ENCODE results near the gene RMDN3. TPM values are rescaled to one million over a fixed set of nuclear protein-coding genes. Genes with fewer than 3 reads are reported as not detected.

RMDN3 gene
- total RNA-seq, 4 donors from 2014 or later = 21.3 to 31.9 (median 26.4) TPM

DNA sequence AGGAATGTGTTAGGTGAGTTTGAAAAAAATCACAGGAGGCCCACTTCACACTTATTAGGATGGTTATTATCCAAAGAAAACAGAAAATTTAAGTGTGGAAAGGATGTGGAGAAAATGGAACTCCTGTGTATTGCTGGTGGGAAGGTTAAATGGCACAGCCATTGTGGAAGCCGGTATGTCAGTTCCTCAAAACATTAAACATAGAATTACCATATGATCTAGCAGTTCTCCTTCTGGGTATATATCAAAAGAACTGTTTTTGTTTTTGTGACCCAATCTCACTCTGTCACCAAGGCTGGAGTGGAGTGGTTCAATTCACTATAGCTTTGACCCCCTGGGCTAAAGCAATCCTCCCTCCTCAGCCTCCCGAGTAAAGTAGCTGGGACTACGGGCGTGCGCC is 41.5 kb upstream of the RMDN3 start:
- TF ChIP-seq CTCF (IDR thresholded peaks at IDR 0.05) (no peak), POLR2A (IDR thresholded peaks at IDR 0.05) (no peak)
- Histone ChIP-seq H3K36me3 (peaks cover 0 to 23% (median 0%) of the 10 kb centered on the region in 3 donors), H3K4me3 (no peak overlapping the region), H3K9me3 (no peaks in the 10 kb centered on the region), H3K27ac (peak overlapping the region in 2 of 4 donors; percentile 22 to 50), H3K27me3 (no peaks in the 10 kb centered on the region), H3K4me1 (peaks cover 15 to 85% (median 17%) of the 10 kb centered on the region in 3 donors)
- intact Hi-C loops (cut with DNase I) = no loop called here
- 90 to 93% methylated on average over 5 of the region's 5 CpGs for WGBS, 2 donors
- DNase-seq = no peak

DNA sequence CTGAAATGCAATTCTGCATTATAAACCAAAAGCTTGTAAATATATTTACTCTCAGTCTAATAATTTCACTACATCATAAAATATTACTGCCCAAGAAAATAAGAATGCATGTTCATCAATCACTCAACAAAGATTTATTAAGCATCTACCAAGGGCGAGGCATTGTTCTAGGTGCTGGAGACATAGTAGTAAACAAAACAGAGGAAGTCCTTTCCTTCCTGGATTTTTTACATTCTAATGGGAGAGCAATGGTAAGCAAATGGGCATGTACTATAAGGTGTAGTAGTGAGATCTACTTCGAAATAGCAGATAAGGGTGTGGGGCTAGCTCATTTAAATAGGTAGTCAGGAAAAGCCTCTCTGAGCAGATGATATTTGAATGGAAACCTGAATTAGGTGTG is 41.0 kb upstream of the RMDN3 start:
- no peak for DNase-seq
- H3K4me1 ChIP-seq = peaks cover 15 to 84% (median 17%) of the 10 kb centered on the region in 3 donors
- 71 to 84% methylated on average over 2 of the region's 2 CpGs for WGBS, 2 donors
- no peak overlapping the region for H3K4me3 ChIP-seq
- TF ChIP-seq CTCF (IDR thresholded peaks at IDR 0.05) (no peak), POLR2A (IDR thresholded peaks at IDR 0.05) (no peak)
- no peaks in the 10 kb centered on the region for H3K27me3 ChIP-seq
- H3K9me3 ChIP-seq = no peaks in the 10 kb centered on the region
- intact Hi-C loops (cut with DNase I) = no loop called here
- H3K27ac ChIP-seq = peak overlapping the region in 2 of 4 donors; percentile 22 to 50
- H3K36me3 ChIP-seq = peaks cover 0 to 23% (median 0%) of the 10 kb centered on the region in 3 donors

DNA sequence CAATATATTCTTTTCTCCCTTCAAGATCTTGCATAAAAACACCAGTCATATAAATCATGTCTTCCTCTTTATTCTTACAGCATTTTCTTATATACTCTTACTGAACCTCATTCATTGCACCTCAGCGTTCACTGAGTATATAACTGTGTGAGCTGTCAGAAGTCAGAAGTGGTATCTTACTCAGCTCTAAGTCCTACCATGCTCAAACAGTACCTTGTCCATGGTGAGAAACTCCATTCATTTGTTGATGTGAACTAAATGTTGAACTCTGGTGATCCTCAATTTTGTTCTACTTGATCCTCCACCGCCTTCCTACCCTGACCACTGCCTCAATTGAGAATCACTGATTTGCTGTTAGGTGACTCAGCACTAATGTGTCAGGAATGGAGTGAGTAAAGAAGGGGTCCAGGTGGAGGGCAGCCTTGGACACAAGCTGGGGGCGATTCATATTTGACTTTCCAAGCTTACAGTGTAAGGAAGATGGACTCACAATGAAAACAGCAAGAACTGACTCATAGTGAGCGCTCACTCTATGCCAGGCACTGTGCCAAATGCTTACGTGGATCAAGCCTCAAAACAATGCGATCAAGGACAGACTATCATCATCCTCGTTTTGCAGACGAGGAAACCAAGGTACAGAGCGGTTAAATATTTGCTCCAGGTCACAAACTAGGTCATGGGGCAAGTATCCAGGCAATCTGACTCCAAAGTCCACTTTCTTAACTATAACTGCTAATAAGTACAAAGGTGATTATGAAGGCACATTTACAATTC is 38.3 kb upstream of the RMDN3 start:
- Histone ChIP-seq H3K4me3 (no peak overlapping the region), H3K27me3 (no peaks in the 10 kb centered on the region), H3K4me1 (peaks cover 26 to 96% (median 29%) of the 10 kb centered on the region in 3 donors), H3K9me3 (no peaks in the 10 kb centered on the region), H3K27ac (peak overlapping the region; percentile 22 to 67 (median 55)), H3K36me3 (peaks cover 0 to 17% (median 0%) of the 10 kb centered on the region in 3 donors)
- DNase-seq = no peak
- TF ChIP-seq POLR2A (IDR thresholded peaks at IDR 0.05) (no peak), CTCF (IDR thresholded peaks at IDR 0.05) (no peak)
- 36 to 49% methylated on average over 9 of the region's 9 CpGs for WGBS, 2 donors
- intact Hi-C loops (cut with DNase I) = no loop called here

DNA sequence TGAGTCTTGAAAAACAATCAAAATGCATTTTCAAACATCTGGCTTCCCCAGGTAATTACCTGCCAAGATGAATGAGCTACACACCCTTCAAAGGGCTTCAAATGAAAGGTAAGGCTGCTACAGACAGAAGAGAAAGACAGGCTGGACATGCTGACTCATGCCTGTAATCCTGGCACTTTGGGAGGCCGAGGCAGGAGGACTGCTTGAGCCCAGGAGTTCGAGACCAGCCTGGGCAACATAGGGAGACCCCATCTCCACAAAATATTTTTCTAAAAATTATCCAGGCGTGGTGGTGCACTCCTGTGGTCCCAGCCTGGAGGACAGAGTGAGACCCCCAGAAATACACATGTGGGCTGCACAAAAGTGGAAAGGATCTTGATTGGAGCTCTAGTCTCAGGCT is 37.3 kb upstream of the RMDN3 start:
- Histone ChIP-seq H3K4me3 (no peak overlapping the region), H3K27me3 (no peaks in the 10 kb centered on the region), H3K27ac (peak overlapping the region in 2 of 4 donors; percentile 29 to 62), H3K36me3 (peaks cover 0 to 17% (median 0%) of the 10 kb centered on the region in 3 donors), H3K9me3 (no peaks in the 10 kb centered on the region), H3K4me1 (peaks cover 35 to 97% (median 38%) of the 10 kb centered on the region in 3 donors)
- WGBS, 2 donors = 86 to 93% methylated on average over 3 of the region's 3 CpGs
- intact Hi-C loops (cut with DNase I) = no loop called here
- no peak for TF ChIP-seq POLR2A (IDR thresholded peaks at IDR 0.05)
- TF ChIP-seq CTCF (IDR thresholded peaks at IDR 0.05) = no peak
- DNase-seq = no peak

GRCh38 chr15:40790718-40791117 is 35.7 kb upstream of the RMDN3 start:
- H3K27me3 ChIP-seq = no peaks in the 10 kb centered on the region
- WGBS, 2 donors = 35 to 58% methylated on average over 3 of the region's 3 CpGs
- H3K9me3 ChIP-seq = no peaks in the 10 kb centered on the region
- TF ChIP-seq POLR2A (IDR thresholded peaks at IDR 0.05) (no peak), CTCF (IDR thresholded peaks at IDR 0.05) (no peak)
- intact Hi-C loops (cut with DNase I) = no loop called here
- DNase-seq = no peak
- peaks cover 0 to 17% (median 0%) of the 10 kb centered on the region in 3 donors for H3K36me3 ChIP-seq
- H3K4me3 ChIP-seq = no peak overlapping the region
- peaks cover 48 to 97% (median 48%) of the 10 kb centered on the region in 3 donors for H3K4me1 ChIP-seq
- H3K27ac ChIP-seq = peak overlapping the region; percentile 24 to 76 (median 72)

Data from esophagus squamous epithelium (tissue), 5 donors.